Anterior cingulate cortex (tissue), 58 donors: ENCODE data around the gene CHST11.

ENCODE experiments used
- DNase-seq, 58 donors: peaks; one replicate each; lab custom pipeline; 2025; lab: John Stamatoyannopoulos, UW

CHST11 gene

GRCh38 chr12:104615048-104615561 is 158.4 kb downstream of the CHST11 start:
- peak in 4 of 58 donors; percentile 10 to 41 (median 26) for DNase-seq

GRCh38 chr12:104618691-104619090 is 161.9 kb downstream of the CHST11 start:
- no peak for DNase-seq

- DNase-seq, result no peak
These were observed 162.6 kb downstream of the CHST11 start for GRCh38 chr12:104619305-104619704.

GRCh38 chr12:104620837-104621531 is 164.2 kb downstream of the CHST11 start:
- DNase-seq, result no peak

- no peak for DNase-seq
These were observed 166.2 kb downstream of the CHST11 start for GRCh38 chr12:104622928-104623327.

GRCh38 chr12:104623883-104624282 is 167.1 kb downstream of the CHST11 start:
- no peak for DNase-seq

GRCh38 chr12:104624529-104624928 is 167.8 kb downstream of the CHST11 start:
- DNase-seq, result no peak

GRCh38 chr12:104626069-104626837 is 169.5 kb downstream of the CHST11 start:
- DNase-seq, result no peak

GRCh38 chr12:104627231-104627989 is 170.7 kb downstream of the CHST11 start:
- DNase-seq, result no peak

GRCh38 chr12:104627990-104628830 is 171.5 kb downstream of the CHST11 start:
- DNase-seq, result no peak

GRCh38 chr12:104628831-104629135 is 172.0 kb downstream of the CHST11 start:
- DNase-seq, result no peak

GRCh38 chr12:104630230-104630670 is 173.5 kb downstream of the CHST11 start:
- DNase-seq, result no peak

- no peak for DNase-seq
These were observed 175.1 kb downstream of the CHST11 start for GRCh38 chr12:104631867-104632266.

GRCh38 chr12:104632724-104633201 is 176.0 kb downstream of the CHST11 start:
- DNase-seq, result no peak

- no peak for DNase-seq
These were observed 177.3 kb downstream of the CHST11 start for GRCh38 chr12:104634044-104634443.

GRCh38 chr12:104634852-104635251 is 178.1 kb downstream of the CHST11 start:
- DNase-seq, result no peak

- DNase-seq, result no peak
These were observed 179.0 kb downstream of the CHST11 start for GRCh38 chr12:104635607-104636343.

- DNase-seq, result no peak
These were observed 179.7 kb downstream of the CHST11 start for GRCh38 chr12:104636496-104636895.

GRCh38 chr12:104637604-104638003 is 180.9 kb downstream of the CHST11 start:
- DNase-seq, result no peak
